Measurements from ENCODE around the gene TTLL1.
"Not testable (repeated sequence)": the region's sequence is repeated elsewhere in the genome, so short reads cannot be mapped to it uniquely, and the experiment has no call there.

Gene TTLL1

GRCh38 chr22:43060183-43060582 lies 29.0 kb downstream of the TTLL1 start:
- peak; percentile 19 for DNase-seq

- DNase-seq: no peak
Measured at GRCh38 chr22:43057641-43058040, 31.6 kb downstream of the TTLL1 start.

GRCh38 chr22:43053176-43053575 lies 36.0 kb downstream of the TTLL1 start:
- DNase-seq: no peak

DNA sequence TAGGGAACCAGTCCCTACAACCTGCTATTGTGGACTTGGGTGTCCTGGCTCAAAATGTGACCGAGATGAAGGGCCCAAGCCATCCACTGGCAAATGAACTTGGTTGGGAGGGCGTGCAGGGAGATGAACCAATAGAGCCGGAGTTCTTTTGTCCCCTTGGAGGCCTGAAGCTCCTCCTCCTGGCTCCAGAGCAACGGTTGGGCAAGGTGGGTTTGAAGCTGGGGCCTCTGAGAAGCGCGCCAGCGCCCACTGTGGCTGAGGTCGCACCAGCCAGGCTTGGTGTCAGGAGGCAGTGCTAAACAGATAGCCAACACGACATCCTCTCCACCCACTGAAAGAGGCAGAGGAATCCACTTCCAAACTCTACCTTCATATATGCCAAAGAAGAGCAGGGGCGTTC lies 38.2 kb downstream of the TTLL1 start:
- no peak for DNase-seq

DNA sequence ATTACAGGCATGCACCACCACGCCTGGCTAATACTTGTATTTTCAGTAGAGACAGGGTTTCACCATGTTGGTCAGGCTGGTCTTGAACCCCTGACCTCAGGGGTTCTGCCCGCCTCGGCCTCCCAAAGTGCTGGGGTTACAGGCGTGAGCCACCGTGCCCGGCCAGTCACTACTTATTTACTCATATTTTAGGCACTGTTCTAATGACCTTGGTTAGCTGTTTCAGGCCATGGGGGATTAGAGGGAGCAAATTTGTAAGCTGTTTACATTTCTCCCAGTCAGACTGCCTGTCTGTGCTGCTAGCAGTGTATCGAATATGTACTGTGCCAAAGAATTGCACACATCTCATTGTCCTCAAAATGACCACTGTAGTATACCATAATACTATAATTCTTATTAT lies 41.6 kb downstream of the TTLL1 start:
- DNase-seq: no peak

DNA sequence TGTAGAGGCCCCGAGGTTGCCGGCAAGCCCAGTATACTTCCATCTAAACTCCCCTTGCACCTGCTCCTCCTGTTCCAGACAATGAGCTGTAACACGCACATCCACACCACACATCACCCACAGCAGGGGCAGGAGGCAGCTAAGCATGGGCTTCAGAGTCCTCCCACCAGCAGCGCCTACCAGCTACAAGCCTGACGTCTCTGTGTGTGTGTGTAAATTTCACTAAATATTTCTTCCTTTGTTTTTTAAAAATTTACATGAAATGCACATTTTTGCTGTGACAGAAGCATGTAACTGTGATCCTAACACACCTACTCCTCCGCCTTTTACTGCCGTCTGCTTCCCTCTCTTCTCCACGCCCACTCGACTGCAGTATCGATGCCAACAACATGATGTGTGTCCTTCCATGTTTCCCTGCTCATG lies 44.9 kb downstream of the TTLL1 start:
- no peak for DNase-seq

DNA sequence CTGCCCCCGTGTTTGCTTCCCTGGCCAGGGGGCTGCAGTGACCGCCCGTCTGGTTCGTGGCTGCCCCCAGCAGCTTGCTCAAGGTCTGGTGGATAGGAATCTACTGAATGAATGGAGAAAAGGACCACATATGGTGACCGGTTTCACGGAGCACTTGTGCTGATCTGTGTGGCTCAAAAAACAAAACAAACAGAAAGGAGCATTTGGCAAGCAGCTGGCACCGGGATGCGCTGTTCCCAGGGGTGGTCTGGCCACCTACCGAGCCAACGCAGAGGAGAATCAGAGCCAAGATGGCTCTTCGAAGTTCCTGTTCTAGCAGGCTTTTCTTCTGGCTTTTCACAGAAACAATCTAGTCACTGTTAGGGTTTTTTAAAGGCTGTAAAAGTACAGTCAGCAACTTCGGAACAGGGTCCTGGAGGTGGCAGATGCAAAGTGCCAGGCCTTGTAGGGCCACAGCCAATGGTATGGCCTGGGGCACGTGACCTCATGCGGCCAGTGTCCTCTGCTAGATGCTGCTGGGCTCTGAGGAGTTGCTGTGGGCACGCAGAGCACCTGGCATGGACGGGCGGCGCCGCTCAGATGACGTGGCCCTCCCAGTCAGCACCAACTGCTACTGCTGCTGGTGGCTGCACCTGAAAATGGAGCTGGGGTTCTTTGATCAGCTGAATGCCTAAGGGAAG lies 47.0 kb downstream of the TTLL1 start:
- no peak for DNase-seq

- DNase-seq: no peak
Measured at GRCh38 chr22:43039800-43040199, 49.4 kb downstream of the TTLL1 start.

GRCh38 chr22:43038325-43038724 lies 50.9 kb downstream of the TTLL1 start:
- no peak for DNase-seq

- DNase-seq: no peak
Measured at GRCh38 chr22:43036282-43036829, 52.8 kb downstream of the TTLL1 start.

DNA sequence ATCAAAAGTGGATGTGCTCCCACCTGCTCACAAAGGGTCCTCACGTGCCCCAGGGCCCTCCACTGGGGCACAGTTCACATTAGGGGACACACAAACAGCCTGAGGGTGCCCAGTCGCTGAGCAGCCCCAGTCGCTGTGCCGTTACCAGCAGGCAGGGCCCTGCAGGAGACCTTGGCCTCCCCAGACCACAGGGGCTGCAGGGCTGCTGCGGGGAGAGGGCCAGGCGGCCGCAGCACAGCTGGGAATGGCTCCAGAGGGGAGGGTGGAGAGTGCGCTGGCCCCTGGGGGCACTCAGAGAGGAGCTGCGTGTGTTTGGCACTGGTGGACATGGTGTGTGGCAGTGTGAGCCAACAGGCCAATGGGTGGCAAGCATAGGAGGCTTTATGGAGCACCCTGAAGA lies 53.9 kb downstream of the TTLL1 start:
- no peak for DNase-seq

DNA sequence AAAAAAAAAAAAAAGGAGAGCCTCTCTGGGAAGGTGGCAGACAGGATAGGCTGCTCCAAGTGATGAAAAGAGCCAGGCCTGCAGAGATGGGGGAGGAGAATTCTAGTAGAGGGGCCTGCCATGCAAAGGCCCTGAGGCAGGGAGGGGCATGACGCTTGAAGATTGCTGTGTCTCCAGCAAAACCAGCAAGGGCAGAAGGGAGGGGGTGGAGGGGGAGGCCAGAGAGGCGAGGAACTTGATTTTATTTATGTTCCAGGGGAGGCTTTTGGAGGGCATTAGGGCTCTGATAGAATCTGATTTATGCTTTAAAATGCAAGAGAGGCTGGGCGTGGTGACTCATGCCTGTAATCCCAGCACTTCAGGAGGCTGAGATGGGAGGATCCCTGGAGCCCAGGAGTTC lies 57.6 kb downstream of the TTLL1 start:
- no peak for DNase-seq

DNA sequence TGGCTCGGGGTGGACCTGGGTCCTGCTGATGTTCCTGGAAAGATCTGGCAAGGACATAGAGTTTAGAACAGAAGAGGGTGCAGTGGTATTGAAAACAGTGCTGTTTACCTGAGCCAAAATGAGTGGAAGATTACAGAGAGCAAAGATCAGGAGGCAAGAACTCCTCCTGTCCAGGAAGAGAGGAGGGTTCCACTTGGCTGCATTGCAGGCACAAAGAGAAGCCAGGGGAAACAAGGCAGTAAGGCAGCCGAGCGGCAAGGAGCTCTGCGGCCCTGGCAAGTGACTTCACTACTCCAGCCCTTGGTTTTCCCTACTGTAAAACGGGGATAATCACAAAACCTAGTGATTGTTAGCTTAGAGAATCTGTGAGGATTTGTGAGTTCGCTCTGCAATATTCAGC lies 70.6 kb downstream of the TTLL1 start:
- DNase-seq: no peak

DNA sequence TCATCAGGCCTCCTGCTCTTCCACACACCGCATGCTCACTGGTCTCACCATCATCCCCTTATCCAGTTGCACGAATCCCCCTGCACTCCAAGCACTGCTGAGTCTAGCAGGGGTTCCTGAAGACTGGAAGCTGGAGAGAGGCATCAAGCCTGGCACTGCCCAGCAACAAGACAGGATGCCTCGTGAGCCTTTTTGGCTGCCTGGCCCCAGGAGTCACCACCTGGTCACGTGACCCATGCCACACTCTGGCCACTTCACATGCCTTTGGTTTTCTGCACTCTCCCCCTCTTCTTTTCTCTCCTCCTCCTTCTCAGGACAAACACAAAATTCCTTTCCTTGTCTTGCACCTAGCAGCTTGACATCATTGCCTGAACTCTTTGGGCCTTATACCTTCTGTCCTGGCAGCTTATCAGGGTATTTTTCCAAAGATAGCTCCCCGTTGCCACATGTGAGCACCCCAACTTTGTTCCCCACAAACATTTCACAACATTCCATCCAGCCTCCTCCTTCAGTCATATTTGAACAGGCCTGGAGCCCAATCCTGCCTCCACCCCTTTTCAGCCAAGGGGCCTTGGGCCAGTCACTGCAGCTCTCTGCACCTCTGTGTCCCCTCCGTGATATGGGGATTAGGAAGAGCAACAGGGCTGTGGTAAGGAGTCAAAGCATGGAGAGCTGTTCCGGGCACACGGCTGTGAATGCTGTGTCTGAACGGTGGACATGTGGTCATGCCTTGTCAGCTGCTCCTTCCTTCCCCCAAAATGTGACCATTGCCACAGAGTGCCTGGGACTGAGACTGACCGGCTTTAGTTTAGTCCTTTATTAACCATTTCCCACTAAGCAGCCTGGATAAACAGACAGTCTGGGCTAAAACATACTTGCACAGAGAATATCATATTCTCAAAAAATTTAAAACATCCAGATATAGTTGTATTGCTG lies 71.4 kb downstream of the TTLL1 start:
- no peak for DNase-seq

- not testable (repeated sequence) for DNase-seq
Measured at GRCh38 chr22:43016150-43016549, 73.0 kb downstream of the TTLL1 start.

DNA sequence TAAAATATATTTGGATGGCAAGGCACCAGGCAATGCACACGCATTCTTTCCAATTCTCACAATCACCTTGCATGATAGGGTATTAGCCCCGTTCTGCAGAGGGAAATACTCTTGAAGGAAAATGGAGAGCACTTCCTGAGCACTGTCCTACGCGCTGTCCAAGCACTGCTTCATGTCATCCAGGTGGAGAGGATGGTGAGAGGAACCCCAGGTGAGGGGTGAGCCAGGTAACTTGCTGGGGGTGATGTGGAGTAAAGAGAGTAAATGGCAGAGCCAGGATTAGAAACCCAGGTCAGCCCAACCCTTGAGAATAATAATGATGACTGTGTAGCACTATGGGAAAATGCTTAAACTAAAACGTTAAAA lies 73.5 kb downstream of the TTLL1 start:
- DNase-seq: no peak

GRCh38 chr22:43014869-43015676 lies 74.1 kb downstream of the TTLL1 start, which contains the start of gene PACSIN2:
Gene PACSIN2 (minus strand): TSS chr22:43015149. CDS start chr22:42912080, 103,069 bp downstream.
- peak; percentile 98 for DNase-seq

GRCh38 chr22:43014316-43014868 lies 74.8 kb downstream of the TTLL1 start:
- peak; percentile 23 for DNase-seq

DNA sequence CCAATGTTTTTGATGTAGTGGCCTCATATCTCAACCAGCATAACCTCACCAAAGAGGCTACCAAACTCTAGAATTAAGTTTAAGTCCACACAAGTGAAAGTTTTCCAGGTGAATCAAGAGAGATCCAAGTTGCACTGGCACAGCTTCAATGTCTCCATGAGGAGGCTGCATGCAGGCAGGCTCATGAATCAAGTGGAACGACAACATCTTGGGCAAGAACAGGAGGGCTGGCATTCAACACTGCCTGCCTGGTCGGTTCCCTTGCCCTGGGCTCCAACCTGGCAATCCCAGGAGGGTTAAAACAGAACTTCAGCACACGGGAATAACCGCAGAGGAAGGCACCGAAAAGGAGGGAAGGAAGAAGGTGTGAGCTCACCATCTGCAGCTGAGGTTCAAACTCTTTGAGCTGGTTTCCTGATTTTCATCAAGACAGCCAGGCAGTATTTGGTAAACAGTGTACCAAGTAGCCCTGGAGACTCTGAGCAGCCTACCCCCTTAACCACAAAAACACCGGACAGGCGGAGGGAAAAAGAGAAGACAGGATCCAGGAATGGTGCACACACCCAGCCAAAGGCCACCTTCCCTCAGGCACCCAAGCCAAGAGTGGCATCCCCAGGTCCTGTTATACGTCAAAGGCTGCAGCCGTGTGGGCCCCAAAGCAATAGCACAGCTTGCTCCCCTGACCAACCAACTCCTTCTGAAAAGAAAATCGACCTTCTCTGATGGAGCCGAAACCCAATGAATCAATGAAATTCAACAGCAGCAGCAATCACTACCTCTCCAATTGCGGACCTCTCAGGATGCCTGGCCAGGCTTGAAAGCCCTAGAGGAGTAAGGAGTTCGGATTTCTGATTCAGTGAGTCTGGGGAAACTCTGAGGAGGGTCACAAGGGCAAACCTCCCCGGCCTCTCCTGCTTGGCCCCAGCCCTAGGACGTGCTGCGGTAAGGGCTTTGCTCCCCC lies 75.6 kb downstream of the TTLL1 start:
- DNase-seq: no peak

DNA sequence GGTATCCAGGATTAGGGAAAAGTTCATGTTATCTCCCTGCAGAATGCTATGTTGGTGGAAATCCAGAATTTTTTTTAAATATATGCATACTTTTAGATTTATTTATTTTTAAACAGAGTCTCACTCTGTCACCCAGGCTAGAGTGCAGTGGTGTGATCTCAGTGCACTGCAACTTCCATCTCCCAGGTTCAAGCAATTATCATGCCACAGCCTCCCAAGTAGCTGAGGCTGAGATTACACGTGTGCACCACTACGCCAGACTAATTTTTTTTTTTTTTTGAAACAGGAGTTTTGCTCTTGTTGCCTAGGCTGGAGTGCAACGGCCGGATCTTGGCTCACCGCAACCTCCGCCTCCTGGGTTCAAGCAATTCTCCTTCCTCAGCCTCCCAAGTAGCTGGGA lies 76.8 kb downstream of the TTLL1 start:
- no peak for DNase-seq

DNA sequence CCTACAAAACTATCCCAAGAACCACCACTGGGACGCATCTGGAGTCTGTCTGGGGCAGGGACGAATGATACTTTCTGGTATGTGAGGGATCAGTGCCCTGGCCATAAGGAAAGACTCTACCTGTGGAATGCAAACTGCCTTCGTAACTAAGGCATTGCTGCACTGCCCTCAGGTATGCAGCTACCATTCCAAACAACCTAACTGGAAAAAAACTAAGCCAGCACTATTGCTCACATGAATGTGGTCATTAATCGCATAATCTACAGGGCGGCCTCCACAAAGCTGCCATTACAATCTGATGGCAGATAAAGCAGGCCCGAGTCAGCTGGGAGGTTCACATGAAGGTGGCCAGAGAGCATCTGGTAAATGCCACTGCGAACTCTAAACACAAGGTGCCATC lies 78.1 kb downstream of the TTLL1 start:
- no peak for DNase-seq
